Mucosa of rectum (tissue), 2 donors: Measurements from ENCODE around the gene CDKN1C.

Experiments
- H3K27ac ChIP-seq, 2 donors: one replicate each; pipeline ENCODE4 v1.7.0; 2013; ENCODE audit warnings: inconsistent platforms in 2 of 2, low read depth in 2 of 2, low read length in 2 of 2
- H3K27me3 ChIP-seq, 2 donors: one replicate each; pipeline ENCODE4 v1.7.0; 2013; ENCODE audit warnings: low read length in 2 of 2; ENCODE audit not compliant: control insufficient read depth in 2 of 2, insufficient read depth in 2 of 2
- H3K36me3 ChIP-seq, 2 donors: one replicate each; pipeline ENCODE4 v1.7.0; 2013; ENCODE audit warnings: low read length in 2 of 2; ENCODE audit not compliant: control insufficient read depth in 2 of 2, insufficient read depth in 2 of 2
- H3K4me1 ChIP-seq, 2 donors: one replicate each; pipeline ENCODE4 v1.7.0; 2013; ENCODE audit warnings: low read length in 2 of 2, mild to moderate bottlenecking in 1 of 2; ENCODE audit not compliant: control insufficient read depth in 2 of 2, insufficient read depth in 2 of 2
- H3K4me3 ChIP-seq, 2 donors: one replicate each; pipeline ENCODE4 v1.7.0; 2013; ENCODE audit warnings: low read length in 2 of 2
- H3K9ac ChIP-seq, 2 donors: one replicate each; pipeline ENCODE4 v1.7.0; 2013; ENCODE audit warnings: low read length in 2 of 2, low read depth in 1 of 2, mild to moderate bottlenecking in 1 of 2
- H3K9me3 ChIP-seq, 2 donors: one replicate each; pipeline ENCODE4 v1.7.0; 2013; ENCODE audit warnings: low read length in 2 of 2; ENCODE audit not compliant: control insufficient read depth in 2 of 2
- donor health status: healthy.
- donor health status: Normal muscosa, but diverticular disease.

CDKN1C gene

GRCh38 chr11:2929531-2929949 is 44.0 kb upstream of the CDKN1C start:
- Histone ChIP-seq H3K4me3 (peak overlapping the region; percentile 70 to 78), H3K9ac (peak overlapping the region; percentile 78 to 79), H3K27me3 (peaks cover 0 to 2% of the 10 kb centered on the region in 2 donors), H3K4me1 (peaks cover 29 to 44% of the 10 kb centered on the region in 2 donors), H3K27ac (peak overlapping the region; percentile 90 to 96), H3K36me3 (no peaks in the 10 kb centered on the region), H3K9me3 (no peaks in the 10 kb centered on the region)

DNA sequence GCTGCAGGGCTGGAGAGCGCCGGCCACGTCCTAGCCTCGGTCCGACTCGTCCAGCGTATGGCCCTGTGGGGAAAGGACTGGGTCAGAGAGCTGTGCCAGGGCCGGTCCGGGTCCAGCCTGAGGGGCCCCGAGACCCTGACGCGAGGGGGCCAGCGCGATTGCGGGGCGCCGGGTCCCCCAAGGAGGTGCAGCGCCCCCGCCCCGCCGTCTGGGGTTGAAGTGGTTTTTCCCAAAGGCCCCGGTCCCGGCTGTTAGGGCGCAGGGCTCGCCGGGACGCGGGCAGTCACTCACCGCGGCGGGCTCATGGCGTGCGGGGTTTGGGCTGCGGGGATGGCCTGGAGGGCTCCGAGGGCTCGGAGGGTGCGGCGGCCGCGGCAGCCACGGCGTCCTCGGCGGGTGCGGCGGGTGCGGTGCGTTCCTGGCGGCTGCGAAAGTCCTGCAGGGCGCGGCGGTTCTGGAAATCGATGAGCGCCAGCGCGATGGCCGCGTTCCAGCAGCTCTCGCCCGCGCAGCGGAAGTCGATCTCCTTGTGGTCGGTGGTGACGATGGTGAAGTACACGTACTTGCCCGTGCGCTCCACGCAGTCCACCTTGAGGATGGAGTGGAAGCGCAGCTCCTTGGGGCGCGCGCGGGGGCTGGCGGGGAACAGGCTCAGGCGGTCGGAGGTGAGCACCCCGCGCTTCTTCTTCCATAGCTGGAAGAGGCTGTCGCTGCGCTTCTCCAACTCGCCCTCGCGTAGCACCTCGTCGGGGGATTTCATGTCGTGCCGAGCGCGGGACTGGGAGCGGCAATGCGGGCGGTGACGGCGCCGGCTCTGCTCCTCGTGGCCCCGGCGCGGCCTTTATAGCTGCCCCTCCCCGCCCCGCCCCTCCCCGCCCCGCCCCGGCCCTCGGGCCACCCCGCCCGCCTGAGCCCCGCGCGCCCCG is 43.3 kb upstream of the CDKN1C start, which contains the start of gene PHLDA2:
Gene PHLDA2, minus strand, starts transcription at position 816 of the 926 bp plus-strand sequence. Its CDS starts 56 bp downstream, at position 760.
- Histone ChIP-seq H3K9me3 (no peaks in the 10 kb centered on the region), H3K27me3 (peaks cover 0 to 2% of the 10 kb centered on the region in 2 donors), H3K27ac (peak within 1 kb of the TSS; percentile 90 to 96), H3K9ac (peak within 1 kb of the TSS; percentile 79 to 87), H3K4me3 (peak within 1 kb of the TSS; percentile 70 to 78), H3K4me1 (peaks cover 35 to 51% of the 10 kb centered on the region in 2 donors), H3K36me3 (no peaks in the 10 kb centered on the region)

DNA sequence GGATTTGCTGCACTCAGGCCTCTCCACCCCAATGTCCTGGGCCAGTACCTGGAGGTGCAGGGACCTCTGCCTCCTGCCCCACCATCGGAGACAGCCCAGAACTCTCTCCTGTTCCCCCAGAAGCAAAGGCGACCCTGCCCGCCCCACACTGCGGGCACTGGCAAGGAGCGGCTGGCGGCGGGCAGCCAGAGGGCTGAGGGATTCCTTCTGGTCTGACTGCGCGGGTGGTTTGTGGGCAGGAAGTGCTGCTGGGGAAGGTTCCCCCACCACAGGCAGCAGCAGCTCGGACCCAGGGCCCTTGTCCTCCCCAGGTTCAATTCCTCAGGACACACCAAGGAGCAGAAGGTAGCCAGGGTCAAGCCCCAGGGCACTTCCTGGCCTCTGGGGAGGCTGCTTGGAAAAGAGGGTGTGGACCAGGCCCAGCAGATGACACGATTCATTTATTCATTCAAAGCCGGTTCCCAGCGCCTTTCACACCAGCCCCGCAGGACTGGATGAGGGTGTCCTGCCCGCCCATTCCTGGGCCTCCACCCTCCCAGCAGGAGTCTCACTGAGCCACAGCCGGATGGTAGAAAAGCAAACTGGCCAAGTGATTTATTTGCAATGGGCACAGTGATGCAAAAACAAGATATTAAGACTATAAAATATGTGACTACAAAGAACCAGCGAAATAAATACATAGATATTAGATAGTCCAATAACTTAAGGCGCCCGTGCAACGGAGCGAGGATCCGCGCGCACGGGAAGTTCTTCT is 42.5 kb upstream of the CDKN1C start:
- Histone ChIP-seq H3K27ac (peak overlapping the region; percentile 90 to 96), H3K4me3 (peak overlapping the region; percentile 70 to 73), H3K27me3 (peaks cover 0 to 2% of the 10 kb centered on the region in 2 donors), H3K4me1 (peaks cover 36 to 48% of the 10 kb centered on the region in 2 donors), H3K9me3 (no peaks in the 10 kb centered on the region), H3K9ac (peak overlapping the region; percentile 65 to 87), H3K36me3 (no peaks in the 10 kb centered on the region)

DNA sequence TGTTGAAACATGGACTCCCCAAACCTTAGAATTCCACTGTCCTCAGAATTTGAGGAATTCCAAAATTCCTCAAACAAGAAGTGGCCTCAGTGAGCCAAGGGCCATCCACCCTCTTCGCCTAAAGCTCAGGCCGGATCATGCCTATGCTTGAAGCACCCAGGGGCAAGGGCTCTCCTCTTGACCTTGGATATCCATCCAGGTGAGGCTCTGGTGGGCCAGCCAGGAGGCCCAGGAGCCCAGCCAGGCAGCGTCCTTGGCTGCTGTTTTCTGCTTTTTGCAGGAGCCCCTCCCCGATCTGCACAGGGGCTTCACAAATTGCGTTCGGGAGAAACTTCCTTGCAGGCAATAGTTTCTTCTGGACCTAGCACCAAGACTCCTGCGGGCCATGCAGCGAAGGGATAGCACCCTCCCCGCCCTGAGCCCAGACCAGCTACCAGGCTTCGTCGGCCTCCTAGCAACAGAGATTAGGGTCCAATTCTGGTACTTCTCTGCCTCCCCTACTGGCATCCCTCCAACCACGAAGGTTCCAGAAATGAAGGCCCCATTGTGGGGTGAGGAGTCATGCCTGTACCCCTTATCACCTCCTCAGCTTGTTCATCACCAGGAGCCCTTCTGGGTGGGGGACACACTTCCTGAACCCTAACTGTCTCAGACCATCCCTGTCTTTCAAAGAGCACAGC is 41.7 kb upstream of the CDKN1C start:
- H3K9me3 ChIP-seq: no peaks in the 10 kb centered on the region
- peak overlapping the region in 1 of 2 donors; percentile 87 for H3K9ac ChIP-seq
- H3K4me1 ChIP-seq: peaks cover 36 to 44% of the 10 kb centered on the region in 2 donors
- no peaks in the 10 kb centered on the region for H3K36me3 ChIP-seq
- H3K27ac ChIP-seq: peak overlapping the region in 1 of 2 donors; percentile 90
- H3K4me3 ChIP-seq: peak overlapping the region; percentile 70 to 73
- H3K27me3 ChIP-seq: peaks cover 0 to 2% of the 10 kb centered on the region in 2 donors

DNA sequence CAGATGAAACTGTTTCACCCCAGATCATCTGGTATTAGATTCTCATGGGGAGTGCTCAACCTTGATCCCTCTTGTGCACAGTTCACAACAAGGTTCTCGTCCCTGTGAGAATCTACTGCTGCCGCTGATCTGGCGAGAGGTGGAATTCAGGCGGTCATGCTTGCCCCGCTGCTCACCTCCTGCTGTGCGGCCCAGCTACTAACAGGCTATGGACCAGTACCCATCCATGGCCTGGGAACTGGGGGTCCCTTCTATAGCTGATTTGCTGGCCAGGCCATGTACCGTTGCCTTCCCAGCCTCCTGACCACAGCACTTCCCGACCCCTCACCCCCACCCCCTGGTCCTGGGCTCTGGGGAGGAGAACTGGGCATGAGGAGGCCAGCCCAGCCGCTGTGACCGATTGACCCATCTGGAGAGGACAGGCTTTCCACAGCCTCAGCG is 41.1 kb upstream of the CDKN1C start:
- Histone ChIP-seq H3K9me3 (no peaks in the 10 kb centered on the region), H3K27ac (no peak overlapping the region), H3K4me1 (peaks cover 36 to 44% of the 10 kb centered on the region in 2 donors), H3K36me3 (no peaks in the 10 kb centered on the region), H3K4me3 (no peak overlapping the region), H3K9ac (no peak overlapping the region), H3K27me3 (peaks cover 0 to 2% of the 10 kb centered on the region in 2 donors)

DNA sequence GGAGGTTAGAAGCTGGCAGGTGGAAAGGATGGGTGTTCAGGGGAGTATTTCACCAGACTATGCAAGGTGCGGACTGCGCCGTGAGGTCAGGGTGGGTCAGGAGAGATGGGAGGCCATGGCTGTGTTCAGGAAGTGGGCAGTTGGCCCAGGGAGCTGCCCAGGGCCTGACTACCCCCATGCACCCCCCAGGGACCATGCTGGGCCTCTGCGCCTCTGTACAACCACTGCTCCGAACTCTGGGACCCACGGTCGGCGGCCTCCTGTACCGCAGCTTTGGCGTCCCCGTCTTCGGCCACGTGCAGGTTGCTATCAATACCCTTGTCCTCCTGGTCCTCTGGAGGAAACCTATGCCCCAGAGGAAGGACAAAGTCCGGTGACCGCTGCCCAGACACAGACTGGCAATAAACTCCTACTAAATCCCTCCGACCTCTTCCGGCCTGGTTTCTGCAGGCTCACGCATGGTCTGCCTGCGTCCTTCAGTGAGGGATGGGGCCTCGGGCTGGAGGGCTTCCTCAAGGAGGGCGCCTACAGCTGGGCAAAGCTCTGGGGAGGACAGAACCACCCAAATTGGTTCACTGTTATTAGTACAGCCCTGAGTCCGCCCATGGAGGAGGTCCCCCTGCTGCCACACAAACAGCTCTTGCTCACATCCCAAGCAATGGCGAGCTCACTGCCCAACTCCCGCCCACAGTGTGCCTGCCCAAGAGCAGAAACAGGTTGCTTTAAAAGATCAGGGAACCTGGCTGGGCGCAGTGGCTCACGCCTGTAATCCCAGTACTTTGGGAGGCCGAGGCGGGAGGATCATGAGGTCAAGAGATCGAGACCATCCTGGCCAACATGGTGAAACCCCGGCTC is 39.5 kb upstream of the CDKN1C start:
- peaks cover 31 to 40% of the 10 kb centered on the region in 2 donors for H3K4me1 ChIP-seq
- no peaks in the 10 kb centered on the region for H3K36me3 ChIP-seq
- H3K27ac ChIP-seq: peak overlapping the region; percentile 78 to 83
- H3K4me3 ChIP-seq: peak overlapping the region; percentile 7 to 52
- H3K9ac ChIP-seq: peak overlapping the region in 1 of 2 donors; percentile 54
- no peaks in the 10 kb centered on the region for H3K9me3 ChIP-seq
- H3K27me3 ChIP-seq: peaks cover 0 to 2% of the 10 kb centered on the region in 2 donors

DNA sequence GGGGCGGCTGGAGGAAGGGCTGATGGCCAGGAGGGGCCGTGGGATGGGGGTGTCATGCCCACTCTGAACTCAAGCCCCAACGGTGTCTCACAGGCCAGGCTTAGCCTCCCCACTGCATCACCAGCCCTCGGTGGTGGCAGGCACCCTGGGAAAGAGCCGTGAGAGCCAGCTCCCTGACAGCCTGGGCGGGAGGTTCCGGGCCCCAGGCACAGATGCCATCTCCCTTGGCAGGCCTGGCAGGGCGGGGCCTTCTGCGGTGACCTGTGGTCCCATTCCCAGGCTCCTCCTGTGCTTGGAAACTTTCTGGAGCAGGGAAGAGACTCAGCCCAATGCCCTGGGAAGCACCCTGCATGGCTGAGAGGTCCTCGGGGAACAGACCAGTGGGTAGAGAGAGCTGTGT is 38.8 kb upstream of the CDKN1C start:
- H3K9ac ChIP-seq: peak overlapping the region in 1 of 2 donors; percentile 54
- peak overlapping the region; percentile 78 to 83 for H3K27ac ChIP-seq
- H3K27me3 ChIP-seq: peaks cover 0 to 2% of the 10 kb centered on the region in 2 donors

GRCh38 chr11:2923446-2924375 is 38.1 kb upstream of the CDKN1C start:
- Histone ChIP-seq H3K9me3 (no peaks in the 10 kb centered on the region), H3K9ac (peak overlapping the region in 1 of 2 donors; percentile 54), H3K4me1 (peaks cover 24 to 34% of the 10 kb centered on the region in 2 donors), H3K27ac (peak overlapping the region; percentile 78 to 83), H3K27me3 (peaks cover 0 to 2% of the 10 kb centered on the region in 2 donors), H3K4me3 (no peak overlapping the region), H3K36me3 (no peaks in the 10 kb centered on the region)

More for the DNA sequence above, 38.8 kb upstream of the CDKN1C start:
- Histone ChIP-seq H3K4me3 (peak overlapping the region; percentile 7 to 52), H3K9me3 (no peaks in the 10 kb centered on the region), H3K4me1 (peaks cover 27 to 34% of the 10 kb centered on the region in 2 donors), H3K36me3 (no peaks in the 10 kb centered on the region)
